K562 (cell line): ENCODE data around the gene ADIPOR1. TPM values are rescaled to one million over a fixed set of nuclear protein-coding genes. Genes with fewer than 3 reads are reported as not detected.

Source experiments
- BRD9 ChIP-seq: fragments of 450-650 bp; IDR thresholded peaks from 2 replicates; pipeline ENCODE4 v1.6.1; 2018; ENCODE audit warnings: low read depth; ENCODE audit not compliant: partially characterized antibody
- CEBPB ChIP-seq: fragments of 450-650 bp; IDR thresholded peaks from 2 replicates; pipeline ENCODE4 v1.6.1; 2016; ENCODE audit warnings: missing genetic modification characterization, missing compliant biosample characterization
- CTBP1 ChIP-seq: fragments of 450-650 bp; IDR thresholded peaks from 2 replicates; pipeline ENCODE4 v1.6.1; 2016; ENCODE audit warnings: borderline replicate concordance
- CTCF ChIP-seq, 3 experiments: IDR thresholded peaks in 2 of 3; conservative IDR thresholded peaks in 1 of 3; 2 replicates each; pipeline ENCODE4 v1.5.1; 2011 to 2012; ENCODE audit warnings: low read length in 3 of 3, mild to moderate bottlenecking in 3 of 3, control low read depth in 2 of 3, improper control_type of control experiment in 1 of 3, inconsistent platforms in 1 of 3, low read depth in 1 of 3, mixed read lengths in 1 of 3, moderate library complexity in 1 of 3; ENCODE audit not compliant: insufficient read depth in 2 of 3
- HDAC8 ChIP-seq: fragments of 450-650 bp; IDR thresholded peaks from 2 replicates; pipeline ENCODE4 v1.6.1; 2016; ENCODE audit warnings: mild to moderate bottlenecking, missing genetic modification characterization, moderate library complexity, missing compliant biosample characterization
- HNRNPH1 ChIP-seq: fragments of 200-400 bp; formaldehyde crosslinking; optimal IDR thresholded peaks from 2 replicates; pipeline ENCODE3; 2017; ENCODE audit warnings: low read depth, mild to moderate bottlenecking, low read length, moderate library complexity
- MCM3 ChIP-seq: fragments of 450-650 bp; IDR thresholded peaks from 2 replicates; pipeline ENCODE4 v1.6.1; 2016
- MED1 ChIP-seq: sonication (generic); formaldehyde crosslinking; IDR thresholded peaks from 2 replicates; pipeline ENCODE4 v1.8.1; 2023; ENCODE audit warnings: missing genetic modification reagents, borderline replicate concordance
- PML ChIP-seq: IDR thresholded peaks from 2 replicates; pipeline ENCODE4 v1.6.1; 2012; ENCODE audit warnings: low read length, inconsistent platforms
- PRPF4 ChIP-seq: fragments of 200-400 bp; formaldehyde crosslinking; IDR thresholded peaks from one replicate; pipeline ENCODE4 v1.6.1; 2017; ENCODE audit warnings: low read length, low read depth, mild to moderate bottlenecking; ENCODE audit not compliant: insufficient read depth, poor library complexity, severe bottlenecking
- RAD51 ChIP-seq: fragments of 450-650 bp; IDR thresholded peaks from 2 replicates; pipeline ENCODE4 v1.7.1; 2016; ENCODE audit warnings: low read depth, mild to moderate bottlenecking, borderline replicate concordance
- RBM17 ChIP-seq: fragments of 200-400 bp; formaldehyde crosslinking; IDR thresholded peaks from 2 replicates; pipeline ENCODE4 v1.6.1; 2017; ENCODE audit warnings: low read depth, mild to moderate bottlenecking, low read length, borderline replicate concordance
- RREB1 ChIP-seq: fragments of 250-450 bp; sonication (Bioruptor Pico); IDR thresholded peaks from 2 replicates; pipeline ENCODE4 v1.4.0; 2020
- ZNF175 ChIP-seq: fragments of 200-800 bp; sonication (Bioruptor generic); IDR thresholded peaks from 2 replicates; pipeline ENCODE4 v1.6.1; 2016; ENCODE audit warnings: low read depth, mild to moderate bottlenecking, missing genetic modification characterization, missing compliant biosample characterization
- ZNF77 ChIP-seq: fragments of 250-450 bp; sonication (Bioruptor Pico); IDR thresholded peaks from 2 replicates; pipeline ENCODE4 v1.5.0; 2020
- polyA plus RNA-seq, 8 experiments: library from polyadenylated mRNA; depleted of rRNA in 4 of 8; stranded (reverse) in 5 of 8; unstranded in 3 of 8; fragments of >200 nt; fragmentation: Nextera tagmentation in 2 of 8; fragmentation: Illumina TruSeq in 1 of 8; extraction: Ambion mirVana in 2 of 8; extraction: Trizol in 1 of 8; gene quantifications; 2 replicates each; pipeline versions ENCODE4 v1.2.1 to v1.2.3, GENCODE V29; 2011 to 2014; ENCODE audit warnings: inconsistent platforms in 1 of 8, missing spikeins in 1 of 8
- total RNA-seq, 7 experiments: library from RNA; depleted of rRNA in 6 of 7; stranded (reverse); fragments of >200 nt in 6 of 7; fragmentation: Illumina TruSeq in 2 of 7; extraction: Trizol in 2 of 7; gene quantifications; 2 replicates each; pipeline versions ENCODE4 v1.2.1 to v1.2.3, GENCODE V29; 2011 to 2021; ENCODE audit warnings: low replicate concordance in 1 of 7
- TF ChIP-seq, protein P1 (sequence below): fragments of 250-450 bp; sonication (Bioruptor Pico); IDR thresholded peaks from 2 replicates; pipeline ENCODE4 v1.4.0; 2020

ADIPOR1 gene
- total and polyA plus RNA-seq, 9 of the 15 experiments (the other 6 are each of a cell fraction or from before 2014, with no cell fraction given), result 29.0 to 217 (median 100) TPM

- TF ChIP-seq CTCF (IDR thresholded peaks at IDR 0.05 in 2 of 3, conservative IDR thresholded peaks at IDR 0.05 in 1 of 3; ENCODE audit: insufficient read depth in 2 of 3, low read depth in 1 of 3, low read length in 3 of 3) (peak; percentile 81 to 87 (median 83)), RBM17 (no peak), HDAC8 (tag) (no peak), CEBPB (tag) (peak; percentile 99), RREB1 (0 out of 2 replicates have a peak, but pooled peaks have one; percentile 92), BRD9 (peak; percentile 83), MCM3 (no peak), PML (peak; percentile 82), MED1 (CRISPR knock-in tag) (no peak), ZNF175 (CRISPR knock-in tag) (peak; percentile 41; the same call in 1 of the 2 replicates), PRPF4 (no peak), CTBP1 (peak; percentile 97), ZNF77 (CRISPR knock-in tag) (no peak), HNRNPH1 (no peak), RAD51 (peak; percentile 100)
- TF ChIP-seq, protein P1, sequence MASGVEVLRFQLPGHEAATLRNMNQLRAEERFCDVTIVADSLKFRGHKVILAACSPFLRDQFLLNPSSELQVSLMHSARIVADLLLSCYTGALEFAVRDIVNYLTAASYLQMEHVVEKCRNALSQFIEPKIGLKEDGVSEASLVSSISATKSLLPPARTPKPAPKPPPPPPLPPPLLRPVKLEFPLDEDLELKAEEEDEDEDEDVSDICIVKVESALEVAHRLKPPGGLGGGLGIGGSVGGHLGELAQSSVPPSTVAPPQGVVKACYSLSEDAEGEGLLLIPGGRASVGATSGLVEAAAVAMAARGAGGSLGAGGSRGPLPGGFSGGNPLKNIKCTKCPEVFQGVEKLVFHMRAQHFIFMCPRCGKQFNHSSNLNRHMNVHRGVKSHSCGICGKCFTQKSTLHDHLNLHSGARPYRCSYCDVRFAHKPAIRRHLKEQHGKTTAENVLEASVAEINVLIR, result peak; percentile 92
Measured at GRCh38 chr1:202926581-202927491, 31.3 kb downstream of the ADIPOR1 start, which contains the start of gene KLHL12 (continued).
